ENCODE data around the gene PLEKHM3. TPM values are rescaled to one million over a fixed set of nuclear protein-coding genes. Genes with fewer than 3 reads are reported as not detected.

The PLEKHM3 gene
- total RNA-seq, 3 donors from 2014 or later (not counting 1 experiment from before 2014, with no cell fraction given), result 21.7 to 27.7 (median 26.3) TPM

- DNase-seq (no peak), ATAC-seq (peak; percentile 71 to 93 (median 76))
- peaks cover 18 to 28% of the 10 kb centered on the region in 2 donors for H3K4me1 Mint-ChIP-seq
- peak overlapping the region; percentile 57 for H3K4me3 Mint-ChIP-seq
- WGBS (ENCODE audit: insufficient coverage), result 48% methylated on average over 4 of the region's 4 CpGs
- Histone ChIP-seq H3K27ac (ENCODE audit: low read length) (peak overlapping the region; percentile 15), H3K27me3 (ENCODE audit: control insufficient read depth, insufficient read depth, low read length) (no peaks in the 10 kb centered on the region), H3K36me3 (ENCODE audit: control insufficient read depth, insufficient read depth, low read length) (no peaks in the 10 kb centered on the region), H3K9me3 (ENCODE audit: control insufficient read depth, insufficient read depth, low read length) (no peaks in the 10 kb centered on the region), H3K4me3 (ENCODE audit: low read length) (no peak overlapping the region), H3K4me1 (ENCODE audit: control insufficient read depth, insufficient read depth, low read length) (peaks cover 12% of the 10 kb centered on the region)
- H3K9me3 Mint-ChIP-seq, result no peaks in the 10 kb centered on the region
- intact Hi-C loops (cut with micrococcal nuclease), result no loop called here
- H3K27ac Mint-ChIP-seq, result peak overlapping the region; percentile 86 to 87
- TF ChIP-seq CTCF (IDR thresholded peaks at IDR 0.05), result no peak
- H3K36me3 Mint-ChIP-seq, result no peaks in the 10 kb centered on the region
- H3K27me3 Mint-ChIP-seq (ENCODE audit: low read depth in 2 of 2), result no peaks in the 10 kb centered on the region
Measured at GRCh38 chr2:207847807-207848544, 177.4 kb downstream of the PLEKHM3 start.

GRCh38 chr2:207847098-207847806 lies 178.1 kb downstream of the PLEKHM3 start:
- intact Hi-C loops (cut with micrococcal nuclease), result no loop called here
- Mint-ChIP-seq H3K36me3 (no peaks in the 10 kb centered on the region), H3K4me3 (peak overlapping the region; percentile 57), H3K4me1 (peaks cover 18 to 28% of the 10 kb centered on the region in 2 donors), H3K27me3 (ENCODE audit: low read depth in 2 of 2) (no peaks in the 10 kb centered on the region), H3K9me3 (no peaks in the 10 kb centered on the region), H3K27ac (peak overlapping the region; percentile 86 to 87)
- 44% methylated on average over 3 of the region's 3 CpGs for WGBS (ENCODE audit: insufficient coverage)
- Histone ChIP-seq H3K27ac (ENCODE audit: low read length) (peak overlapping the region; percentile 15), H3K4me1 (ENCODE audit: control insufficient read depth, insufficient read depth, low read length) (peaks cover 12% of the 10 kb centered on the region), H3K36me3 (ENCODE audit: control insufficient read depth, insufficient read depth, low read length) (no peaks in the 10 kb centered on the region), H3K27me3 (ENCODE audit: control insufficient read depth, insufficient read depth, low read length) (no peaks in the 10 kb centered on the region), H3K4me3 (ENCODE audit: low read length) (no peak overlapping the region), H3K9me3 (ENCODE audit: control insufficient read depth, insufficient read depth, low read length) (no peaks in the 10 kb centered on the region)
- ATAC-seq (peak in 2 of 3 donors; percentile 7 to 45), DNase-seq (no peak)
- TF ChIP-seq CTCF (IDR thresholded peaks at IDR 0.05), result no peak

- intact Hi-C loops (cut with micrococcal nuclease), result no loop called here
Measured at GRCh38 chr2:207845202-207845864, 180.0 kb downstream of the PLEKHM3 start.

More at GRCh38 chr2:207845202-207845864, 180.0 kb downstream of the PLEKHM3 start:
- H3K27me3 ChIP-seq (ENCODE audit: control insufficient read depth, insufficient read depth, low read length), result no peaks in the 10 kb centered on the region
- Mint-ChIP-seq H3K9me3 (no peaks in the 10 kb centered on the region), H3K36me3 (no peaks in the 10 kb centered on the region), H3K4me1 (peaks cover 18 to 28% of the 10 kb centered on the region in 2 donors), H3K27me3 (ENCODE audit: low read depth in 2 of 2) (no peaks in the 10 kb centered on the region), H3K27ac (no peak overlapping the region), H3K4me3 (no peak overlapping the region)
- TF ChIP-seq CTCF (IDR thresholded peaks at IDR 0.05), result no peak
- no peak overlapping the region for H3K27ac ChIP-seq (ENCODE audit: low read length)
- WGBS (ENCODE audit: insufficient coverage), result 100% methylated on average over 3 of the region's 3 CpGs
- DNase-seq, result no peak
- peaks cover 12% of the 10 kb centered on the region for H3K4me1 ChIP-seq (ENCODE audit: control insufficient read depth, insufficient read depth, low read length)
- H3K9me3 ChIP-seq (ENCODE audit: control insufficient read depth, insufficient read depth, low read length), result no peaks in the 10 kb centered on the region
- H3K4me3 ChIP-seq (ENCODE audit: low read length), result no peak overlapping the region
- H3K36me3 ChIP-seq (ENCODE audit: control insufficient read depth, insufficient read depth, low read length), result no peaks in the 10 kb centered on the region
- no peak for ATAC-seq

All from natural killer cell (primary cell).